HEK293 (cell line): Measurements from ENCODE around the gene RXRG.
A peak's percentile ranks its signal among the peaks of the same experiment; 100 is the strongest.

Source experiments
- CTCF ChIA-PET: fragments of 350-600 bp; formaldehyde crosslinking; extraction: SDS; loops from one replicate; lab custom pipeline; 2021; ENCODE audit warnings: antibody characterized with exemption; lab: Yijun Ruan, JAX
- POLR2A ChIA-PET: fragments of 300-600 bp; formaldehyde crosslinking; extraction: SDS; loops from one replicate; lab custom pipeline; 2020; ENCODE audit warnings: antibody characterized with exemption, inconsistent platforms; lab: Yijun Ruan, JAX
- H3K27ac ChIP-seq: fragments of 200-500 bp; sonication (Bioruptor generic); 2 replicates; pipeline ENCODE4 v1.5.1; 2014; ENCODE audit warnings: low read depth, low read length, control low read depth, inconsistent platforms; ENCODE audit errors: extremely low read depth
- H3K36me3 ChIP-seq, 2 experiments: fragments of 200-500 bp in 1 of 2; sonication (Bioruptor generic) in 1 of 2; 1 replicate in 1 of 2; 2 replicates in 1 of 2; pipeline ENCODE4 v1.5.1; 2014 to 2017; ENCODE audit warnings: inconsistent platforms in 2 of 2, low read length in 2 of 2; ENCODE audit not compliant: control insufficient read depth in 2 of 2, insufficient read depth in 1 of 2
- H3K4me1 ChIP-seq: fragments of 200-500 bp; sonication (Bioruptor generic); 2 replicates; pipeline ENCODE4 v1.5.1; 2014; ENCODE audit warnings: mild to moderate bottlenecking, low read length, inconsistent platforms; ENCODE audit not compliant: control insufficient read depth, insufficient read depth
- H3K4me3 ChIP-seq: 2 replicates; pipeline ENCODE4 v1.5.1; 2011; ENCODE audit warnings: low read depth, mild to moderate bottlenecking, control low read depth, low read length, moderate library complexity
- H3K9me3 ChIP-seq: fragments of 200-500 bp; sonication (Bioruptor generic); 2 replicates; pipeline ENCODE4 v1.5.1; 2014; ENCODE audit warnings: low read depth, low read length, inconsistent platforms; ENCODE audit not compliant: control insufficient read depth, insufficient read depth
- BCL11B ChIP-seq: fragments of 450-650 bp; formaldehyde crosslinking; IDR thresholded peaks from 2 replicates; pipeline ENCODE4 v1.5.1; 2016; ENCODE audit warnings: low read depth, missing biosample characterization, missing genetic modification characterization
- EGR2 ChIP-seq: fragments of 450-650 bp; formaldehyde crosslinking; IDR thresholded peaks from 2 replicates; pipeline ENCODE4 v1.5.1; 2016; ENCODE audit warnings: low read depth, missing biosample characterization, missing genetic modification characterization
- GLIS1 ChIP-seq: fragments of 450-650 bp; formaldehyde crosslinking; IDR thresholded peaks from 2 replicates; pipeline ENCODE4 v1.5.1; 2016; ENCODE audit warnings: missing biosample characterization, missing genetic modification characterization
- GLIS2 ChIP-seq: fragments of 450-650 bp; formaldehyde crosslinking; IDR thresholded peaks from 2 replicates; pipeline ENCODE4 v1.5.1; 2016; ENCODE audit warnings: missing biosample characterization, missing genetic modification characterization
- KLF7 ChIP-seq: fragments of 450-650 bp; formaldehyde crosslinking; IDR thresholded peaks from 2 replicates; pipeline ENCODE4 v1.5.1; 2016; ENCODE audit warnings: missing biosample characterization, missing genetic modification characterization, borderline replicate concordance
- KLF9 ChIP-seq: fragments of 450-650 bp; formaldehyde crosslinking; IDR thresholded peaks from 2 replicates; pipeline ENCODE4 v1.5.1; 2016; ENCODE audit warnings: missing biosample characterization, missing genetic modification characterization, low read depth
- PRDM10 ChIP-seq: fragments of 450-650 bp; formaldehyde crosslinking; IDR thresholded peaks from 2 replicates; pipeline ENCODE4 v1.5.1; 2016; ENCODE audit warnings: missing biosample characterization, missing genetic modification characterization
- REPIN1 ChIP-seq: fragments of 450-650 bp; formaldehyde crosslinking; IDR thresholded peaks from 2 replicates; pipeline ENCODE4 v1.5.1; 2017; ENCODE audit warnings: missing biosample characterization, missing genetic modification characterization, low read depth
- SALL2 ChIP-seq: fragments of 450-650 bp; formaldehyde crosslinking; IDR thresholded peaks from 2 replicates; pipeline ENCODE4 v1.5.0; 2017; ENCODE audit warnings: missing biosample characterization, mild to moderate bottlenecking, missing genetic modification characterization, borderline replicate concordance
- ZFP37 ChIP-seq: fragments of 450-650 bp; formaldehyde crosslinking; IDR thresholded peaks from 2 replicates; pipeline ENCODE4 v1.5.1; 2016; ENCODE audit warnings: missing biosample characterization, missing genetic modification characterization
- ZNF155 ChIP-seq: fragments of 450-650 bp; formaldehyde crosslinking; IDR thresholded peaks from 2 replicates; pipeline ENCODE4 v1.5.1; 2016; ENCODE audit warnings: missing biosample characterization, missing genetic modification characterization
- ZNF16 ChIP-seq: fragments of 450-650 bp; formaldehyde crosslinking; IDR thresholded peaks from 2 replicates; pipeline ENCODE4 v1.5.1; 2016; ENCODE audit warnings: low read depth, missing biosample characterization, missing genetic modification characterization
- ZNF174 ChIP-seq: fragments of 450-650 bp; formaldehyde crosslinking; IDR thresholded peaks from 2 replicates; pipeline ENCODE4 v1.5.0; 2017; ENCODE audit warnings: missing biosample characterization, mild to moderate bottlenecking, missing genetic modification characterization
- ZNF302 ChIP-seq: fragments of 450-650 bp; formaldehyde crosslinking; IDR thresholded peaks from 2 replicates; pipeline ENCODE4 v1.5.1; 2016; ENCODE audit warnings: missing biosample characterization, missing genetic modification characterization, low read depth
- ZNF37A ChIP-seq: fragments of 450-650 bp; IDR thresholded peaks from 2 replicates; pipeline ENCODE4 v1.5.1; 2018; ENCODE audit warnings: missing biosample characterization, missing genetic modification characterization
- ZNF394 ChIP-seq: fragments of 450-650 bp; formaldehyde crosslinking; IDR thresholded peaks from 2 replicates; pipeline ENCODE4 v1.5.1; 2016; ENCODE audit warnings: missing biosample characterization, missing genetic modification characterization, mild to moderate bottlenecking, moderate library complexity, borderline replicate concordance
- ZNF416 ChIP-seq: fragments of 450-650 bp; formaldehyde crosslinking; IDR thresholded peaks from 2 replicates; pipeline ENCODE4 v1.5.1; 2016; ENCODE audit warnings: missing biosample characterization, missing genetic modification characterization
- ZNF426 ChIP-seq: fragments of 450-650 bp; formaldehyde crosslinking; IDR thresholded peaks from 2 replicates; pipeline ENCODE4 v1.5.1; 2017; ENCODE audit warnings: missing biosample characterization, missing genetic modification characterization, mild to moderate bottlenecking, inconsistent platforms, moderate library complexity
- ZNF501 ChIP-seq: fragments of 450-650 bp; formaldehyde crosslinking; IDR thresholded peaks from 2 replicates; pipeline ENCODE4 v1.5.1; 2016; ENCODE audit warnings: missing biosample characterization, missing genetic modification characterization
- ZNF558 ChIP-seq: fragments of 450-650 bp; formaldehyde crosslinking; IDR thresholded peaks from 2 replicates; pipeline ENCODE4 v1.5.1; 2016; ENCODE audit warnings: missing biosample characterization, missing genetic modification characterization
- ZNF610 ChIP-seq: fragments of 450-650 bp; formaldehyde crosslinking; IDR thresholded peaks from 2 replicates; pipeline ENCODE4 v1.5.1; 2016; ENCODE audit warnings: missing biosample characterization, missing genetic modification characterization, borderline replicate concordance
- ZNF701 ChIP-seq: fragments of 450-650 bp; formaldehyde crosslinking; IDR thresholded peaks from 2 replicates; pipeline ENCODE4 v1.5.1; 2016; ENCODE audit warnings: missing biosample characterization, missing genetic modification characterization
- ZNF776 ChIP-seq: fragments of 450-650 bp; formaldehyde crosslinking; IDR thresholded peaks from 2 replicates; pipeline ENCODE4 v1.5.0; 2017; ENCODE audit warnings: missing biosample characterization, missing genetic modification characterization, borderline replicate concordance
- TF ChIP-seq, protein P1 (sequence below): fragments of 450-650 bp; formaldehyde crosslinking; IDR thresholded peaks from 2 replicates; pipeline ENCODE4 v1.5.1; 2016; ENCODE audit warnings: missing biosample characterization, missing genetic modification characterization
- TF ChIP-seq, protein P2 (sequence below): fragments of 450-650 bp; formaldehyde crosslinking; IDR thresholded peaks from 2 replicates; pipeline ENCODE4 v1.5.1; 2016; ENCODE audit warnings: missing biosample characterization, missing genetic modification characterization, low read depth

Gene RXRG

GRCh38 chr1:165431079-165431478 is 13.8 kb downstream of the RXRG start:
- ChIA-PET CTCF (interaction anchor here (0.6 kb wide), 1 partner anchor 1049 kb away, joined by 3 read pairs; no protein-coding TSS in a partner anchor), POLR2A (no interaction called here)
- no peak overlapping the region for H3K27ac ChIP-seq
- no peaks in the 10 kb centered on the region for H3K36me3 ChIP-seq
- H3K9me3 ChIP-seq: no peaks in the 10 kb centered on the region
- H3K4me3 ChIP-seq: no peak overlapping the region
- no peak for TF ChIP-seq ZNF302
- TF ChIP-seq ZNF155 (tag by site-specific recombination): no peak
- TF ChIP-seq GLIS1 (tag by site-specific recombination): no peak
- no peak for TF ChIP-seq ZNF501
- no peak for TF ChIP-seq ZNF701
- TF ChIP-seq GLIS2 (tag by site-specific recombination): no peak
- TF ChIP-seq ZNF416: no peak
- TF ChIP-seq, protein P1, sequence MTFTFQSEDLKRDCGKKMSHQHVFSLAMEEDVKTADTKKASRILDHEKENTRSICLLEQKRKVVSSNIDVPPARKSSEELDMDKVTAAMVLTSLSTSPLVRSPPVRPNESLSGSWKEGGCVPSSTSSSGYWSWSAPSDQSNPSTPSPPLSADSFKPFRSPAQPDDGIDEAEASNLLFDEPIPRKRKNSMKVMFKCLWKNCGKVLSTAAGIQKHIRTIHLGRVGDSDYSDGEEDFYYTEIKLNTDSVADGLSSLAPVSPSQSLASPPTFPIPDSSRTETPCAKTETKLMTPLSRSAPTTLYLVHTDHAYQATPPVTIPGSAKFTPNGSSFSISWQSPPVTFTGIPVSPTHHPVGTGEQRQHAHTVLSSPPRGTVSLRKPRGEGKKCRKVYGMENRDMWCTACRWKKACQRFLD (tag by site-specific recombination): no peak
- TF ChIP-seq KLF7 (tag by site-specific recombination): no peak
- no peak for TF ChIP-seq KLF9
- TF ChIP-seq ZFP37: no peak
- no peak for TF ChIP-seq ZNF37A
- no peak for TF ChIP-seq EGR2 (tag by site-specific recombination)
- TF ChIP-seq BCL11B (tag by site-specific recombination): no peak
- no peaks in the 10 kb centered on the region for H3K4me1 ChIP-seq

GRCh38 chr1:165426745-165427144 is 18.2 kb downstream of the RXRG start:
- no peak overlapping the region for H3K27ac ChIP-seq
- CTCF ChIA-PET: interaction anchor here (0.6 kb wide), 1 partner anchor 59 kb away, joined by 3 read pairs; no protein-coding TSS in a partner anchor
- POLR2A ChIA-PET: no interaction called here
- H3K36me3 ChIP-seq: no peaks in the 10 kb centered on the region
- no peaks in the 10 kb centered on the region for H3K9me3 ChIP-seq
- no peak for TF ChIP-seq ZNF776 (tag by site-specific recombination)
- TF ChIP-seq, protein P2, sequence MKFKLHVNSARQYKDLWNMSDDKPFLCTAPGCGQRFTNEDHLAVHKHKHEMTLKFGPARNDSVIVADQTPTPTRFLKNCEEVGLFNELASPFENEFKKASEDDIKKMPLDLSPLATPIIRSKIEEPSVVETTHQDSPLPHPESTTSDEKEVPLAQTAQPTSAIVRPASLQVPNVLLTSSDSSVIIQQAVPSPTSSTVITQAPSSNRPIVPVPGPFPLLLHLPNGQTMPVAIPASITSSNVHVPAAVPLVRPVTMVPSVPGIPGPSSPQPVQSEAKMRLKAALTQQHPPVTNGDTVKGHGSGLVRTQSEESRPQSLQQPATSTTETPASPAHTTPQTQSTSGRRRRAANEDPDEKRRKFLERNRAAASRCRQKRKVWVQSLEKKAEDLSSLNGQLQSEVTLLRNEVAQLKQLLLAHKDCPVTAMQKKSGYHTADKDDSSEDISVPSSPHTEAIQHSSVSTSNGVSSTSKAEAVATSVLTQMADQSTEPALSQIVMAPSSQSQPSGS (tag by site-specific recombination): 0 out of 2 replicates have a peak, but pooled peaks have one; percentile 32
- H3K4me1 ChIP-seq: no peaks in the 10 kb centered on the region
- H3K4me3 ChIP-seq: no peak overlapping the region

- ChIA-PET POLR2A (no interaction called here), CTCF (no interaction called here)
- no peaks in the 10 kb centered on the region for H3K9me3 ChIP-seq
- TF ChIP-seq PRDM10 (no peak), ZNF16 (tag by site-specific recombination) (no peak), REPIN1 (tag by site-specific recombination) (no peak), ZNF394 (tag by site-specific recombination) (no peak), SALL2 (no peak), ZNF174 (tag by site-specific recombination) (no peak), ZNF558 (tag by site-specific recombination) (no peak), ZNF426 (tag by site-specific recombination) (no peak), ZNF610 (tag by site-specific recombination) (no peak)
Measured at GRCh38 chr1:165425621-165426020, 19.3 kb downstream of the RXRG start.

More at GRCh38 chr1:165425621-165426020, 19.3 kb downstream of the RXRG start:
- H3K27ac ChIP-seq: no peak overlapping the region
- no peak overlapping the region for H3K4me3 ChIP-seq
- no peaks in the 10 kb centered on the region for H3K4me1 ChIP-seq
- no peaks in the 10 kb centered on the region for H3K36me3 ChIP-seq
